B cell (primary cell): ENCODE measurements around the gene SLAIN2. TPM values are rescaled to one million over a fixed set of nuclear protein-coding genes. Genes with fewer than 3 reads are reported as not detected.
A peak's percentile ranks its signal among the peaks of the same experiment; 100 is the strongest.

ENCODE experiments used
- ATAC-seq: fragments of 200-7000 bp; cut with Tn5 transposase; one replicate; pipeline ENCODE4 v1.10.0; 2021; ENCODE audit warnings: low read depth, mild to moderate bottlenecking, moderate number of reproducible peaks, moderate library complexity
- CTCF ChIA-PET: fragments of 350-600 bp; sonication (Branson Sonifier 250); formaldehyde crosslinking; loops from one replicate; lab custom pipeline; 2021; ENCODE audit warnings: antibody characterized with exemption, inconsistent platforms; lab: Charles Lee
- POLR2A ChIA-PET: fragments of 350-600 bp; sonication (Branson Sonifier 250); formaldehyde crosslinking; loops from one replicate; lab custom pipeline; 2021; ENCODE audit warnings: antibody characterized with exemption; lab: Charles Lee
- DNase-seq: peaks from one replicate; pipeline ENCODE4 v3.0.0; 2013
- H2AFZ ChIP-seq: 2 replicates; pipeline ENCODE4 v1.6.1; 2012; ENCODE audit warnings: mild to moderate bottlenecking, low read depth, low read length; ENCODE audit not compliant: insufficient read depth, poor library complexity, severe bottlenecking
- H3K27ac ChIP-seq, 2 donors: 1 replicate in 1 of 2; 2 replicates in 1 of 2; pipeline ENCODE4 v1.5.1; 2012 to 2013; ENCODE audit warnings: low read length in 2 of 2, mild to moderate bottlenecking in 2 of 2, moderate library complexity in 1 of 2
- H3K27me3 ChIP-seq, 4 experiments: fragments of 200-600 bp in 1 of 4; sonication (generic) in 1 of 4; replicated peaks in 1 of 4; 1 replicate in 2 of 4; 2 replicates in 2 of 4; pipeline versions ENCODE4 v1.6.1 to v1.7.0; 2013 to 2016; ENCODE audit warnings: low read length in 3 of 4, mild to moderate bottlenecking in 2 of 4, mixed read lengths in 1 of 4, moderate library complexity in 1 of 4; ENCODE audit not compliant: insufficient read depth in 4 of 4, control insufficient read depth in 3 of 4; ENCODE audit errors: control extremely low read depth in 1 of 4
- H3K36me3 ChIP-seq, 2 experiments: replicated peaks in 1 of 2; 1 replicate in 1 of 2; 2 replicates in 1 of 2; pipeline versions ENCODE4 v1.6.1 to v1.7.1; 2013; ENCODE audit warnings: low read length in 1 of 2; ENCODE audit not compliant: insufficient read depth in 2 of 2, control insufficient read depth in 1 of 2; ENCODE audit errors: control extremely low read depth in 1 of 2, extremely low read depth in 1 of 2
- H3K4me1 ChIP-seq, 2 donors: fragments of 200-600 bp in 1 of 2; sonication (generic) in 1 of 2; 1 replicate in 1 of 2; 2 replicates in 1 of 2; pipeline versions ENCODE4 v1.5.1 to v1.6.1; 2013 to 2017; ENCODE audit warnings: low read length in 2 of 2; ENCODE audit not compliant: control insufficient read depth in 2 of 2, insufficient read depth in 2 of 2
- H3K4me2 ChIP-seq: replicated peaks from 2 replicates; pipeline ENCODE3; 2012; ENCODE audit warnings: mild to moderate bottlenecking, low read depth, low read length; ENCODE audit not compliant: poor library complexity, severe bottlenecking
- H3K4me3 ChIP-seq, 5 experiments: fragments of 200-600 bp in 1 of 5; sonication (generic) in 1 of 5; 1 replicate in 3 of 5; 2 replicates in 2 of 5; pipeline versions ENCODE4 v1.5.1 to v1.7.0; 2011 to 2016; ENCODE audit warnings: low read length in 4 of 5, mild to moderate bottlenecking in 4 of 5, low read depth in 2 of 5, control low read depth in 1 of 5, moderate library complexity in 1 of 5; ENCODE audit not compliant: insufficient read depth in 1 of 5; ENCODE audit errors: control extremely low read depth in 1 of 5, extremely low read depth in 1 of 5
- H3K79me2 ChIP-seq: fragments of 200-600 bp; sonication (generic); one replicate; pipeline ENCODE4 v1.6.0; 2016; ENCODE audit warnings: low read length; ENCODE audit not compliant: control insufficient read depth, insufficient read depth
- H3K9ac ChIP-seq: fragments of 200-600 bp; sonication (generic); 2 replicates; pipeline ENCODE4 v1.6.1; 2017; ENCODE audit warnings: mild to moderate bottlenecking, low read length, moderate library complexity
- H3K9me3 ChIP-seq, 3 donors: one replicate each; pipeline versions ENCODE4 v1.6.1 to v1.7.1; 2013; ENCODE audit warnings: low read length in 2 of 3; ENCODE audit not compliant: control insufficient read depth in 2 of 3, insufficient read depth in 1 of 3; ENCODE audit errors: control extremely low read depth in 1 of 3
- H4K20me1 ChIP-seq: 2 replicates; pipeline ENCODE4 v1.6.0; 2012; ENCODE audit warnings: mild to moderate bottlenecking, low read length; ENCODE audit not compliant: insufficient read depth, control insufficient read depth, poor library complexity, severe bottlenecking
- H3K27ac Mint-ChIP-seq: one replicate; pipeline ENCODE4 v1.8.0; 2021; ENCODE audit warnings: mixed read lengths
- H3K27me3 Mint-ChIP-seq: one replicate; pipeline ENCODE4 v1.8.0; 2021; ENCODE audit warnings: mixed read lengths
- H3K4me1 Mint-ChIP-seq: one replicate; pipeline ENCODE4 v1.8.0; 2021; ENCODE audit warnings: mixed read lengths
- H3K4me3 Mint-ChIP-seq: one replicate; pipeline ENCODE4 v1.8.0; 2021; ENCODE audit warnings: mixed read lengths
- H3K9me3 Mint-ChIP-seq: one replicate; pipeline ENCODE4 v1.8.0; 2022; ENCODE audit warnings: mixed read lengths; ENCODE audit not compliant: insufficient read depth
- CTCF ChIP-seq: fragments of 200-600 bp; IDR thresholded peaks from one replicate; pipeline ENCODE4 v1.8.0; 2022; ENCODE audit warnings: antibody characterized with exemption, mild to moderate bottlenecking
- EZH2 ChIP-seq: IDR thresholded peaks from 2 replicates; pipeline ENCODE4 v1.6.1; 2012; ENCODE audit warnings: borderline replicate concordance, low read depth, mild to moderate bottlenecking, moderate library complexity, low read length; ENCODE audit not compliant: insufficient read depth, poor library complexity, severe bottlenecking
- WGBS: methylation state at CpG from one replicate; pipeline ENCODE4 v1.1.5; 2013; ENCODE audit warnings: missing lambda C conversion rate; ENCODE audit not compliant: insufficient coverage; 5-methylcytosine and 5-hydroxymethylcytosine counted together
- intact Hi-C: fragments of 100-400 bp; cut with micrococcal nuclease; formaldehyde crosslinking; loops from one replicate; pipeline ENCODE4 v1.10.0; 2022
- polyA plus RNA-seq: library from polyadenylated mRNA; depleted of rRNA; stranded (reverse); fragments of >200 nt; gene quantifications from 2 replicates; pipeline ENCODE4 v1.2.3, GENCODE V29; 2012
- total RNA-seq, 2 donors: library from RNA; stranded (reverse); fragments of 120-200 nt in 1 of 2; gene quantifications; 1 replicate in 1 of 2; 2 replicates in 1 of 2; pipeline versions ENCODE4 v1.2.3 to v1.2.4, GENCODE V29; 2013 to 2022

Gene SLAIN2
- total and polyA plus RNA-seq, 2 donors (not counting 1 experiment from before 2014, with no cell fraction given), result 19.7 to 69.1 TPM

- Histone ChIP-seq H3K36me3 (no peaks in the 10 kb centered on the region), H3K9ac (no peak overlapping the region), H4K20me1 (no peaks in the 10 kb centered on the region), H3K4me2 (no peak overlapping the region), H2AFZ (peak overlapping the region; percentile 16), H3K27me3 (no peaks in the 10 kb centered on the region), H3K9me3 (no peaks in the 10 kb centered on the region), H3K27ac (no peak overlapping the region), H3K4me1 (no peaks in the 10 kb centered on the region), H3K4me3 (no peak overlapping the region), H3K79me2 (no peaks in the 10 kb centered on the region)
- ATAC-seq, result no peak
- H3K27me3 Mint-ChIP-seq, result peaks cover 7% of the 10 kb centered on the region
- H3K4me1 Mint-ChIP-seq, result peaks cover 3% of the 10 kb centered on the region
- TF ChIP-seq EZH2, result no peak
- no peak for TF ChIP-seq CTCF
- POLR2A ChIA-PET, result no interaction called here
- no peaks in the 10 kb centered on the region for H3K9me3 Mint-ChIP-seq
- 100% methylated on average over 1 of the region's 2 CpGs for WGBS
- intact Hi-C loops, result no loop called here
- H3K27ac Mint-ChIP-seq, result no peak overlapping the region
- CTCF ChIA-PET, result no interaction called here
- H3K4me3 Mint-ChIP-seq, result no peak overlapping the region
- no peak for DNase-seq
Measured at GRCh38 chr4:48297256-48297846, 44.0 kb upstream of the SLAIN2 start.

- H3K79me2 ChIP-seq, result no peaks in the 10 kb centered on the region
- H3K4me3 ChIP-seq, result no peak overlapping the region
- WGBS, result 89% methylated on average over 3 of the region's 4 CpGs
- H3K4me2 ChIP-seq, result no peak overlapping the region
- Mint-ChIP-seq H3K9me3 (no peaks in the 10 kb centered on the region), H3K27me3 (peaks cover 7% of the 10 kb centered on the region), H3K27ac (no peak overlapping the region), H3K4me1 (peaks cover 3% of the 10 kb centered on the region), H3K4me3 (no peak overlapping the region)
- no peaks in the 10 kb centered on the region for H4K20me1 ChIP-seq
- TF ChIP-seq CTCF (no peak), EZH2 (no peak)
- CTCF ChIA-PET, result interaction anchor here (1.2 kb wide), 1 partner anchor 9 kb away, joined by 3 read pairs; no protein-coding TSS in a partner anchor
- intact Hi-C loops, result no loop called here
- no peaks in the 10 kb centered on the region for H3K4me1 ChIP-seq
- no peaks in the 10 kb centered on the region for H3K36me3 ChIP-seq
- no peak overlapping the region for H3K27ac ChIP-seq
- no peaks in the 10 kb centered on the region for H3K9me3 ChIP-seq
- H3K27me3 ChIP-seq, result no peaks in the 10 kb centered on the region
- DNase-seq (no peak), ATAC-seq (no peak)
- no peak overlapping the region for H3K9ac ChIP-seq
- no peak overlapping the region for H2AFZ ChIP-seq
- POLR2A ChIA-PET, result no interaction called here
Measured at GRCh38 chr4:48299560-48299959, 41.8 kb upstream of the SLAIN2 start.
